ENCODE results near the gene VTI1A.

- TF ChIP-seq, protein P1, sequence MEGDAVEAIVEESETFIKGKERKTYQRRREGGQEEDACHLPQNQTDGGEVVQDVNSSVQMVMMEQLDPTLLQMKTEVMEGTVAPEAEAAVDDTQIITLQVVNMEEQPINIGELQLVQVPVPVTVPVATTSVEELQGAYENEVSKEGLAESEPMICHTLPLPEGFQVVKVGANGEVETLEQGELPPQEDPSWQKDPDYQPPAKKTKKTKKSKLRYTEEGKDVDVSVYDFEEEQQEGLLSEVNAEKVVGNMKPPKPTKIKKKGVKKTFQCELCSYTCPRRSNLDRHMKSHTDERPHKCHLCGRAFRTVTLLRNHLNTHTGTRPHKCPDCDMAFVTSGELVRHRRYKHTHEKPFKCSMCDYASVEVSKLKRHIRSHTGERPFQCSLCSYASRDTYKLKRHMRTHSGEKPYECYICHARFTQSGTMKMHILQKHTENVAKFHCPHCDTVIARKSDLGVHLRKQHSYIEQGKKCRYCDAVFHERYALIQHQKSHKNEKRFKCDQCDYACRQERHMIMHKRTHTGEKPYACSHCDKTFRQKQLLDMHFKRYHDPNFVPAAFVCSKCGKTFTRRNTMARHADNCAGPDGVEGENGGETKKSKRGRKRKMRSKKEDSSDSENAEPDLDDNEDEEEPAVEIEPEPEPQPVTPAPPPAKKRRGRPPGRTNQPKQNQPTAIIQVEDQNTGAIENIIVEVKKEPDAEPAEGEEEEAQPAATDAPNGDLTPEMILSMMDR (IDR thresholded peaks at IDR 0.05), result no peak
- TF ChIP-seq POLR2A (IDR thresholded peaks at IDR 0.05), result no peak
Measured at GRCh38 chr10:112466802-112467201, 19.8 kb downstream of the VTI1A start.

All from esophagus squamous epithelium (tissue), 4 donors.